ENCODE data around the gene PDE11A.

The PDE11A gene

GRCh38 chr2:177658309-177658708 is 414.3 kb downstream of the PDE11A start:
- DNase-seq, result no peak

GRCh38 chr2:177651833-177652232 is 420.7 kb downstream of the PDE11A start:
- no peak for DNase-seq

GRCh38 chr2:177649568-177650518 is 422.7 kb downstream of the PDE11A start:
- DNase-seq, result no peak

GRCh38 chr2:177646791-177647190 is 425.8 kb downstream of the PDE11A start:
- DNase-seq, result no peak

GRCh38 chr2:177646241-177646640 is 426.3 kb downstream of the PDE11A start:
- no peak for DNase-seq

GRCh38 chr2:177641331-177641730 is 431.2 kb downstream of the PDE11A start:
- DNase-seq, result no peak

GRCh38 chr2:177640423-177640822 is 432.2 kb downstream of the PDE11A start:
- no peak for DNase-seq

- no peak for DNase-seq
Observed at GRCh38 chr2:177639262-177639914, 433.2 kb downstream of the PDE11A start.

- DNase-seq, result no peak
Observed at GRCh38 chr2:177638507-177638906, 434.1 kb downstream of the PDE11A start.

- DNase-seq, result no peak
Observed at GRCh38 chr2:177636672-177637071, 435.9 kb downstream of the PDE11A start.

- no peak for DNase-seq
Observed at GRCh38 chr2:177635696-177636095, 436.9 kb downstream of the PDE11A start.

GRCh38 chr2:177633910-177634294 is 438.7 kb downstream of the PDE11A start:
- no peak for DNase-seq

GRCh38 chr2:177633111-177633510 is 439.5 kb downstream of the PDE11A start:
- DNase-seq, result no peak

GRCh38 chr2:177631680-177632079 is 440.9 kb downstream of the PDE11A start:
- no peak for DNase-seq

- no peak for DNase-seq
Observed at GRCh38 chr2:177629357-177630024, 443.1 kb downstream of the PDE11A start.

- DNase-seq, result no peak
Observed at GRCh38 chr2:177628831-177629230, 443.7 kb downstream of the PDE11A start.

GRCh38 chr2:177625744-177626650 is 446.6 kb downstream of the PDE11A start:
- DNase-seq, result no peak

- no peak for DNase-seq
Observed at GRCh38 chr2:177622521-177622920, 450.1 kb downstream of the PDE11A start.

GRCh38 chr2:177619986-177620385 is 452.6 kb downstream of the PDE11A start:
- DNase-seq, result no peak

GRCh38 chr2:177619461-177619860 is 453.1 kb downstream of the PDE11A start:
- DNase-seq, result no peak

- peak; percentile 76 to 89 for DNase-seq
Observed at GRCh38 chr2:177618255-177619253, 454.0 kb downstream of the PDE11A start.

All from inflammatory macrophage treated with lipopolysaccharide for 1 hour (primary cell).